ENCODE data around the gene PLEKHM2.

DNA sequence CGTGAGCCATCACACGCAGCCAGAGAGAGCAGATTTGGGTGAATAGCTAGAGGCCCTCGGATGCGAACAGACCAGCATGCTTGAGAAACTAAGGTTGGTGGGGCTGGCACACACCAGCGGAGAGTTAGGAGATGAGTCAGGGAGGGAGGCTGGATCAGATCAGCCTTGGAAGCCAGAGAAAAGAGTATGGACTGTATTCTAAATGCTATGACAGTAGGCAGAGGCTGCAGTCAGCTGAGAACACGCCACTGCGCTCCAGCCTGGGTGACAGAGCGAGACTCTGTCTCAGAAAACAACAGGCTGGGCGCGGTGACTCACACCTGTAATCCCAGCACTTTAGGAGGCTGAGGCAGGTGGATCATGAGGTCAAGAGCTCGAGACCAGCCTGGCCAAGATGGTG, 4.0 kb upstream of the PLEKHM2 start:
- TF ChIP-seq, protein P1, sequence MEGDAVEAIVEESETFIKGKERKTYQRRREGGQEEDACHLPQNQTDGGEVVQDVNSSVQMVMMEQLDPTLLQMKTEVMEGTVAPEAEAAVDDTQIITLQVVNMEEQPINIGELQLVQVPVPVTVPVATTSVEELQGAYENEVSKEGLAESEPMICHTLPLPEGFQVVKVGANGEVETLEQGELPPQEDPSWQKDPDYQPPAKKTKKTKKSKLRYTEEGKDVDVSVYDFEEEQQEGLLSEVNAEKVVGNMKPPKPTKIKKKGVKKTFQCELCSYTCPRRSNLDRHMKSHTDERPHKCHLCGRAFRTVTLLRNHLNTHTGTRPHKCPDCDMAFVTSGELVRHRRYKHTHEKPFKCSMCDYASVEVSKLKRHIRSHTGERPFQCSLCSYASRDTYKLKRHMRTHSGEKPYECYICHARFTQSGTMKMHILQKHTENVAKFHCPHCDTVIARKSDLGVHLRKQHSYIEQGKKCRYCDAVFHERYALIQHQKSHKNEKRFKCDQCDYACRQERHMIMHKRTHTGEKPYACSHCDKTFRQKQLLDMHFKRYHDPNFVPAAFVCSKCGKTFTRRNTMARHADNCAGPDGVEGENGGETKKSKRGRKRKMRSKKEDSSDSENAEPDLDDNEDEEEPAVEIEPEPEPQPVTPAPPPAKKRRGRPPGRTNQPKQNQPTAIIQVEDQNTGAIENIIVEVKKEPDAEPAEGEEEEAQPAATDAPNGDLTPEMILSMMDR (IDR thresholded peaks at IDR 0.05) = no peak
- TF ChIP-seq POLR2A (IDR thresholded peaks at IDR 0.05) = no peak
